ENCODE data around the gene TMEM272. TPM values are rescaled to one million over a fixed set of nuclear protein-coding genes. Genes with fewer than 3 reads are reported as not detected.

The TMEM272 gene
- total RNA-seq, 1 experiment from 2014 or later = 0.15 TPM

- in situ Hi-C loops (cut with HindIII; ENCODE audit: low pct_unique_long_range_greater_than_20kb, low sequenced_read_pairs) (no loop called here), intact Hi-C loops (cut with micrococcal nuclease; ENCODE audit: unreplicated experiment) (no loop called here)
- no peak overlapping the region for H3K4me3 ChIP-seq (ENCODE audit: low read depth in 2 of 2, low read length in 2 of 2)
- no TSS peak for BruUV-seq (replicated peaks)
- H3K36me3 ChIP-seq (ENCODE audit: control insufficient read depth, insufficient read depth, low read length) = no peaks in the 10 kb centered on the region; the same call in 1 of the 2 replicates
- POLR2A ChIA-PET = no interaction called here
- no peaks in the 10 kb centered on the region for H3K27me3 ChIP-seq (ENCODE audit: control insufficient read depth, insufficient read depth, low read length)
- CTCF ChIA-PET = no interaction called here
- H3K4me1 ChIP-seq (ENCODE audit: control insufficient read depth, insufficient read depth, low read length) = peaks cover 16% of the 10 kb centered on the region
- no peaks in the 10 kb centered on the region for H3K9me3 ChIP-seq (ENCODE audit: control insufficient read depth, insufficient read depth, low read depth, low read length)
- DNase-seq (ENCODE audit: low read depth, low spot score) (no peak), ATAC-seq (no peak)
- no peak overlapping the region for H3K27ac ChIP-seq (ENCODE audit: low read length)
- no peak for TF ChIP-seq TCF7L2 (IDR thresholded peaks at IDR 0.05; ENCODE audit: low read depth, low read length)
- TF ChIP-seq REST (IDR thresholded peaks at IDR 0.05; ENCODE audit: insufficient read depth in 1 of 2, low read depth in 2 of 2, low read length in 1 of 2) = no peak
- no peak for TF ChIP-seq CTCF (IDR thresholded peaks at IDR 0.05)
- no peak for TF ChIP-seq POLR2AphosphoS5 (IDR thresholded peaks at IDR 0.05; ENCODE audit: low read depth, low read length)
- TF ChIP-seq SIN3A (IDR thresholded peaks at IDR 0.05; ENCODE audit: borderline replicate concordance, insufficient read depth, low read depth, low read length) = no peak
Observed at GRCh38 chr13:51800486-51800885, 44.5 kb downstream of the TMEM272 start.

GRCh38 chr13:51799261-51799660 is 45.7 kb downstream of the TMEM272 start:
- ATAC-seq (no peak), DNase-seq (ENCODE audit: low read depth, low spot score) (no peak)
- no peaks in the 10 kb centered on the region for H3K27me3 ChIP-seq (ENCODE audit: control insufficient read depth, insufficient read depth, low read length)
- no peak overlapping the region for H3K27ac ChIP-seq (ENCODE audit: low read length)
- ChIA-PET POLR2A (no interaction called here), CTCF (no interaction called here)
- intact Hi-C loops (cut with micrococcal nuclease; ENCODE audit: unreplicated experiment) (loop anchor here (5.0 kb wide), 1 partner anchor 352 kb away; no protein-coding TSS in a partner anchor), in situ Hi-C loops (cut with HindIII; ENCODE audit: low pct_unique_long_range_greater_than_20kb, low sequenced_read_pairs) (no loop called here)
- no peaks in the 10 kb centered on the region; the same call in 1 of the 2 replicates for H3K36me3 ChIP-seq (ENCODE audit: control insufficient read depth, insufficient read depth, low read length)
- H3K4me1 ChIP-seq (ENCODE audit: control insufficient read depth, insufficient read depth, low read length) = peaks cover 16% of the 10 kb centered on the region
- BruUV-seq (replicated peaks) = no TSS peak
- no peaks in the 10 kb centered on the region for H3K9me3 ChIP-seq (ENCODE audit: control insufficient read depth, insufficient read depth, low read depth, low read length)
- no peak overlapping the region for H3K4me3 ChIP-seq (ENCODE audit: low read depth in 2 of 2, low read length in 2 of 2)
- TF ChIP-seq POLR2AphosphoS5 (IDR thresholded peaks at IDR 0.05; ENCODE audit: low read depth, low read length) = no peak
- TF ChIP-seq CTCF (IDR thresholded peaks at IDR 0.05) = no peak
- no peak for TF ChIP-seq REST (IDR thresholded peaks at IDR 0.05; ENCODE audit: insufficient read depth in 1 of 2, low read depth in 2 of 2, low read length in 1 of 2)
- no peak for TF ChIP-seq SIN3A (IDR thresholded peaks at IDR 0.05; ENCODE audit: borderline replicate concordance, insufficient read depth, low read depth, low read length)
- TF ChIP-seq TCF7L2 (IDR thresholded peaks at IDR 0.05; ENCODE audit: low read depth, low read length) = no peak

All from Panc1 (cell line).